ENCODE results near the gene SMYD3.
A peak's percentile ranks its signal among the peaks of the same experiment; 100 is the strongest.

SMYD3 gene

GRCh38 chr1:246283771-246284410 is 223.2 kb downstream of the SMYD3 start:
- DNase-seq (ENCODE audit: low read depth in 1 of 2, low spot score in 1 of 2): peak in 1 of 2 experiments; percentile 38
- no peaks in the 10 kb centered on the region for H3K27me3 ChIP-seq (ENCODE audit: insufficient read depth, poor library complexity, severe bottlenecking)
- no peak overlapping the region for H3K4me3 ChIP-seq (replicated peaks; ENCODE audit: insufficient read depth, low read length)
- TF ChIP-seq SPI1 (IDR thresholded peaks at IDR 0.05; ENCODE audit: borderline replicate concordance, low read depth): no peak
- TF ChIP-seq GABPA (IDR thresholded peaks at IDR 0.05; ENCODE audit: low read depth): no peak
- no peak overlapping the region for H3K27ac ChIP-seq (replicated peaks)

GRCh38 chr1:246281639-246282038 is 225.4 kb downstream of the SMYD3 start:
- H3K27me3 ChIP-seq (ENCODE audit: insufficient read depth, poor library complexity, severe bottlenecking): no peaks in the 10 kb centered on the region
- no peak overlapping the region for H3K4me3 ChIP-seq (replicated peaks; ENCODE audit: insufficient read depth, low read length)
- TF ChIP-seq POLR2AphosphoS5 (IDR thresholded peaks at IDR 0.05; ENCODE audit: low read depth) (no peak), GABPA (IDR thresholded peaks at IDR 0.05; ENCODE audit: low read depth) (no peak), SPI1 (IDR thresholded peaks at IDR 0.05; ENCODE audit: borderline replicate concordance, low read depth) (no peak), REST (IDR thresholded peaks at IDR 0.05; ENCODE audit: insufficient replicate concordance, low read depth) (no peak), CTCF (IDR thresholded peaks at IDR 0.05; ENCODE audit: insufficient read depth, low read length) (no peak)
- H3K27ac ChIP-seq (replicated peaks): no peak overlapping the region
- no peak for DNase-seq (ENCODE audit: low read depth in 1 of 2, low spot score in 1 of 2)

- DNase-seq (ENCODE audit: low read depth in 1 of 2, low spot score in 1 of 2): no peak
- TF ChIP-seq CTCF (IDR thresholded peaks at IDR 0.05; ENCODE audit: insufficient read depth, low read length): no peak
- no peak for TF ChIP-seq SPI1 (IDR thresholded peaks at IDR 0.05; ENCODE audit: borderline replicate concordance, low read depth)
- no peak for TF ChIP-seq POLR2AphosphoS5 (IDR thresholded peaks at IDR 0.05; ENCODE audit: low read depth)
- no peak for TF ChIP-seq REST (IDR thresholded peaks at IDR 0.05; ENCODE audit: insufficient replicate concordance, low read depth)
- no peak for TF ChIP-seq GABPA (IDR thresholded peaks at IDR 0.05; ENCODE audit: low read depth)
- H3K27ac ChIP-seq (replicated peaks): no peak overlapping the region
Observed at GRCh38 chr1:246281195-246281594, 225.9 kb downstream of the SMYD3 start.

GRCh38 chr1:246280551-246280950 is 226.5 kb downstream of the SMYD3 start:
- TF ChIP-seq SPI1 (IDR thresholded peaks at IDR 0.05; ENCODE audit: borderline replicate concordance, low read depth) (no peak), POLR2AphosphoS5 (IDR thresholded peaks at IDR 0.05; ENCODE audit: low read depth) (no peak), GABPA (IDR thresholded peaks at IDR 0.05; ENCODE audit: low read depth) (no peak), CTCF (IDR thresholded peaks at IDR 0.05; ENCODE audit: insufficient read depth, low read length) (peak; percentile 1), REST (IDR thresholded peaks at IDR 0.05; ENCODE audit: insufficient replicate concordance, low read depth) (no peak)
- DNase-seq (ENCODE audit: low read depth in 1 of 2, low spot score in 1 of 2): peak in 1 of 2 experiments; percentile 14
- Histone ChIP-seq H3K27ac (replicated peaks) (no peak overlapping the region), H3K4me3 (replicated peaks; ENCODE audit: insufficient read depth, low read length) (no peak overlapping the region), H3K27me3 (ENCODE audit: insufficient read depth, poor library complexity, severe bottlenecking) (no peaks in the 10 kb centered on the region)

More at GRCh38 chr1:246281195-246281594, 225.9 kb downstream of the SMYD3 start:
- H3K4me3 ChIP-seq (replicated peaks; ENCODE audit: insufficient read depth, low read length): no peak overlapping the region
- H3K27me3 ChIP-seq (ENCODE audit: insufficient read depth, poor library complexity, severe bottlenecking): no peaks in the 10 kb centered on the region
